HepG2 (cell line): ENCODE data around the gene CYP4F12. TPM values are rescaled to one million over a fixed set of nuclear protein-coding genes. Genes with fewer than 3 reads are reported as not detected.
A peak's percentile ranks its signal among the peaks of the same experiment; 100 is the strongest.

ENCODE experiments used
- ATAC-seq: fragments of 200-7000 bp; cut with Tn5 transposase; 3 replicates; pipeline ENCODE4 v1.9.1; 2020; ENCODE audit warnings: mild to moderate bottlenecking, moderate library complexity
- BruUV-seq: library from RNA; stranded (reverse); fragments of 400-500 nt; replicated peaks from 2 replicates; lab custom pipeline; 2021; lab: Mats Ljungman, UMichigan
- CTCF ChIA-PET: fragments of 300-600 bp; formaldehyde crosslinking; extraction: SDS; loops from one replicate; lab custom pipeline; 2021; ENCODE audit warnings: low total read pairs, inconsistent platforms, low intra/inter-chr PET ratio; lab: Yijun Ruan, JAX
- POLR2A ChIA-PET: fragments of 350-600 bp; sonication (Branson Sonifier 250); formaldehyde crosslinking; loops from one replicate; lab custom pipeline; 2020; ENCODE audit warnings: antibody characterized with exemption, inconsistent platforms; lab: Yijun Ruan, JAX
- DNase-seq: peaks from one replicate; pipeline ENCODE4 v3.0.0-alpha.2; 2015; ENCODE audit warnings: low spot score
- FAIRE-seq: peaks from 3 replicates; lab custom pipeline; 2011; peaks lifted over from hg19 to GRCh38; lab: Jason Lieb, UNC
- H2AFZ ChIP-seq: one replicate; pipeline ENCODE4 v1.6.1; 2011; ENCODE audit warnings: low read length, inconsistent platforms
- H3K27ac ChIP-seq: fragments of 300-600 bp; 3 replicates; pipeline ENCODE4 v1.8.0; 2011; ENCODE audit warnings: mixed run types, mild to moderate bottlenecking, mixed read lengths, low read length, inconsistent platforms; ENCODE audit not compliant: insufficient read depth; ENCODE audit errors: extremely low read length
- H3K27me3 ChIP-seq, 2 experiments: fragments of 200-600 bp in 1 of 2; 2 replicates in 1 of 2; 3 replicates in 1 of 2; pipeline versions ENCODE4 v1.6.0 to v1.8.0; 2011; ENCODE audit warnings: low read length in 2 of 2, mild to moderate bottlenecking in 2 of 2, moderate library complexity in 2 of 2, inconsistent platforms in 1 of 2; ENCODE audit not compliant: insufficient read depth in 2 of 2, control insufficient read depth in 1 of 2
- H3K36me3 ChIP-seq, 2 experiments: fragments of 200-600 bp in 1 of 2; replicated peaks in 1 of 2; 2 replicates in 1 of 2; 3 replicates in 1 of 2; pipeline versions ENCODE4 v1.5.1 to v1.8.0; 2011; ENCODE audit warnings: low read length in 2 of 2, inconsistent platforms in 1 of 2; ENCODE audit not compliant: insufficient read depth in 2 of 2, control insufficient read depth in 1 of 2
- H3K4me1 ChIP-seq: 2 replicates; pipeline ENCODE4 v1.5.1; 2012; ENCODE audit warnings: low read length, inconsistent platforms; ENCODE audit not compliant: insufficient read depth
- H3K4me2 ChIP-seq: 2 replicates; pipeline ENCODE4 v1.6.0; 2011; ENCODE audit warnings: low read depth, low read length, inconsistent platforms
- H3K4me3 ChIP-seq, 3 experiments: fragments of 200-600 bp in 1 of 3; sonication (generic), shearing (Covaris generic) in 1 of 3; replicated peaks in 1 of 3; 2 replicates each; pipeline ENCODE4 v1.5.1; 2011 to 2016; ENCODE audit warnings: low read length in 3 of 3, inconsistent platforms in 2 of 3, low read depth in 2 of 3, mild to moderate bottlenecking in 2 of 3, control low read depth in 1 of 3, mixed read lengths in 1 of 3; ENCODE audit not compliant: insufficient read depth in 1 of 3
- H3K79me2 ChIP-seq: one replicate; pipeline ENCODE4 v1.6.1; 2011; ENCODE audit warnings: low read length, inconsistent platforms; ENCODE audit not compliant: insufficient read depth
- H3K9ac ChIP-seq: 2 replicates; pipeline ENCODE4 v1.6.0; 2011; ENCODE audit warnings: mild to moderate bottlenecking, low read depth, low read length, inconsistent platforms; ENCODE audit not compliant: insufficient read depth
- H3K9me3 ChIP-seq: 2 replicates; pipeline ENCODE4 v1.5.1; 2012; ENCODE audit warnings: mild to moderate bottlenecking, low read length
- H4K20me1 ChIP-seq: 2 replicates; pipeline ENCODE4 v1.6.0; 2011; ENCODE audit warnings: inconsistent platforms, mild to moderate bottlenecking, low read length, moderate library complexity; ENCODE audit not compliant: insufficient read depth
- ADNP ChIP-seq: sonication (generic); formaldehyde crosslinking; IDR thresholded peaks from 2 replicates; pipeline ENCODE4 v1.4.0; 2020; ENCODE audit warnings: missing genetic modification reagents
- CBX5 ChIP-seq: sonication (generic); formaldehyde crosslinking; IDR thresholded peaks from 2 replicates; pipeline ENCODE4 v1.4.0; 2020; ENCODE audit warnings: missing genetic modification reagents, borderline replicate concordance
- GATAD1 ChIP-seq: IDR thresholded peaks from 2 replicates; pipeline ENCODE4 v1.6.1; 2016; ENCODE audit warnings: missing genetic modification reagents, missing compliant biosample characterization
- HES4 ChIP-seq: sonication (generic); formaldehyde crosslinking; IDR thresholded peaks from 2 replicates; pipeline ENCODE4 v1.9.0; 2021; ENCODE audit warnings: mild to moderate bottlenecking, missing genetic modification reagents, borderline replicate concordance
- NCOR1 ChIP-seq: fragments of 200-600 bp; sonication (generic); IDR thresholded peaks from 2 replicates; pipeline ENCODE4 v1.7.0; 2017; ENCODE audit warnings: antibody characterized with exemption, low read length, borderline replicate concordance
- NFYB ChIP-seq: sonication (generic); formaldehyde crosslinking; IDR thresholded peaks from 2 replicates; pipeline ENCODE4 v1.4.0; 2020; ENCODE audit warnings: missing genetic modification reagents
- ZNF441 ChIP-seq: sonication (generic); formaldehyde crosslinking; IDR thresholded peaks from 2 replicates; pipeline ENCODE4 v1.7.0; 2021; ENCODE audit warnings: missing genetic modification reagents, borderline replicate concordance
- ZNF546 ChIP-seq: sonication (generic); formaldehyde crosslinking; conservative IDR thresholded peaks from 2 replicates; pipeline ENCODE4 v1.8.1; 2023; ENCODE audit warnings: mild to moderate bottlenecking, missing genetic modification reagents
- ZNF562 ChIP-seq: sonication (generic); formaldehyde crosslinking; IDR thresholded peaks from 2 replicates; pipeline ENCODE4 v1.8.0; 2022; ENCODE audit warnings: missing genetic modification reagents, borderline replicate concordance
- WGBS: methylation state at CpG from one replicate; pipeline ENCODE4 v1.1.6; 2017; ENCODE audit warnings: low lambda C conversion rate; 5-methylcytosine and 5-hydroxymethylcytosine counted together
- in situ Hi-C: cut with HindIII; loops from 2 replicates; pipeline ENCODE4 v1.10.0; 2017; ENCODE audit warnings: low pct_unique_long_range_greater_than_20kb; ENCODE audit not compliant: extremely low pct_ligation_motif_present
- intact Hi-C: fragments of 100-400 bp; cut with micrococcal nuclease; formaldehyde crosslinking; loops from one replicate; pipeline ENCODE4 v1.10.0; 2022; ENCODE audit not compliant: unreplicated experiment
- polyA plus RNA-seq, 8 experiments: library from polyadenylated mRNA; depleted of rRNA in 3 of 8; stranded (reverse) in 7 of 8; unstranded in 1 of 8; fragments of >200 nt; fragmentation: Illumina TruSeq in 4 of 8; extraction: Trizol in 4 of 8; gene quantifications; 2 replicates each; pipeline versions ENCODE4 v1.2.1 to v1.2.3, GENCODE V29; 2011 to 2016; ENCODE audit warnings: low read depth in 4 of 8, missing spikeins in 1 of 8, mixed read lengths in 1 of 8; ENCODE audit not compliant: insufficient read depth in 1 of 8
- total RNA-seq, 5 experiments: library from RNA; depleted of rRNA; stranded (reverse); fragments of >200 nt; fragmentation: Illumina TruSeq; extraction: Trizol; gene quantifications; 2 replicates each; pipeline ENCODE4 v1.2.3, GENCODE V29; 2016; ENCODE audit warnings: low read depth in 1 of 5
- TF ChIP-seq, protein P1 (sequence below): sonication (generic); formaldehyde crosslinking; IDR thresholded peaks from 2 replicates; pipeline ENCODE4 v1.9.0; 2022; ENCODE audit warnings: missing genetic modification reagents, mild to moderate bottlenecking, borderline replicate concordance
- TF ChIP-seq, protein P2 (sequence below): IDR thresholded peaks from 2 replicates; pipeline ENCODE4 v1.6.1; 2016; ENCODE audit warnings: missing genetic modification reagents, missing compliant biosample characterization
- TF ChIP-seq, protein P3 (sequence below): sonication (generic); formaldehyde crosslinking; IDR thresholded peaks from 2 replicates; pipeline ENCODE4 v1.4.0; 2020; ENCODE audit warnings: missing genetic modification reagents
- TF ChIP-seq, protein P4 (sequence below): fragments of 450-650 bp; IDR thresholded peaks from 2 replicates; pipeline ENCODE4 v1.6.1; 2016
- TF ChIP-seq, protein P5 (sequence below): sonication (generic); formaldehyde crosslinking; IDR thresholded peaks from 2 replicates; pipeline ENCODE4 v1.5.0; 2020; ENCODE audit warnings: missing genetic modification reagents

CYP4F12 gene
- total and polyA plus RNA-seq, 2 of the 13 experiments (the other 11 are each of a cell fraction or from before 2014, with no cell fraction given) = 29.9 to 30.8 TPM

DNA sequence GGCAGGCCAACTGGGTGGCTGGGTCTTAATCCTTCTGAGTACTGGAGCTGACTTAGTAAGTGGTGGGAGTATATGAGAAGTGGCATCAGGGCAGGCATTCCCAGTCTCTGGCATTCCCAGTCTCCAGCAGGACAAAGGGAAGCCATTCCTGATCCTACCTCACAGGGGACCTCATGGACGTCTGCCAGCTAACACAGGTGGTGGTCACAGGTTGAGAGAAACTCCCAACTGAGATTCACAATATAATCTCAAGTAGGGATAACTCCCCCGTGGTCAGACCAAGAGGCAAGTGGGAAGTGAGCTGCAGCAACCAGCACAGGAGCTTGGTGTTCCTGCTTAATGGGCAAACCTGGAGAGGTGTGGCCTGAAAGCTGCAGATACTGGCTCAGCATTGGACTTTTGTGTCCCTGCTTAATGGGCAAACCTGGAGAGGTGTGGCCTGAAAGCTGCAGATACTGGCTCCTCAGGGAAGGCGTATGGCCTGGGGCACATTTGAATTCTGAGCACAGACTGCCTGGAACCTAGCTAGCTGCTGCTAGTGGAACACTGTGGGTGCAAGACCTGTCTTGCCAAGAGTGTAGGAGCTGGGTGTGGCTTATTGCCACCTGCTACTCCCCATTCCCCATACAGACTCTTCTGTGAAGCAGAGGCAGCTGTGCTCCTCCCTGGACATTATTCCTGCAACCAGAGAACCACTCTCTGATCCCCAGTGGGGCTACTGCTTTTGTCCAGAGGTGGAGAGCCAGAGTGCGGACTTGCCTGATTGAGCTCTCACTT, 29.1 kb downstream of the CYP4F12 start:
- Histone ChIP-seq H3K4me1 (peaks cover 28% of the 10 kb centered on the region), H3K79me2 (no peaks in the 10 kb centered on the region), H2AFZ (no peak overlapping the region), H3K27ac (peak overlapping the region; percentile 72), H3K4me2 (peak overlapping the region; percentile 63), H4K20me1 (no peaks in the 10 kb centered on the region; the same call in 1 of the 2 replicates), H3K36me3 (0 out of 5 replicates have a peak, but pooled peaks cover 0 to 3% of the 10 kb centered on the region in 2 experiments), H3K4me3 (peak overlapping the region in 1 of 3 experiments; percentile 43; a peak in 2 of 6 replicates), H3K9me3 (no peaks in the 10 kb centered on the region), H3K9ac (no peak overlapping the region; the same call in 1 of the 2 replicates), H3K27me3 (no peaks in the 10 kb centered on the region)
- in situ Hi-C loops = no loop called here
- peak; percentile 96 for ATAC-seq
- POLR2A ChIA-PET = interaction anchor here (1.8 to 2.6 kb wide), 2 partner anchors 29 to 61 kb away, joined by 8 to 11 read pairs; partner anchors contain the start of genes CYP4F12 and CYP4F3
- peak; percentile 84 for FAIRE-seq
- BruUV-seq = no TSS peak
- 60% methylated on average over 2 of the region's 4 CpGs for WGBS
- DNase-seq = peak; percentile 76
- intact Hi-C loops = loop anchor here (2.0 kb wide), 1 partner anchor 69 kb away; no protein-coding TSS in a partner anchor
- CTCF ChIA-PET = interaction anchor here (2.5 kb wide), 1 partner anchor 72 kb away, joined by 10 read pairs; no protein-coding TSS in a partner anchor
- TF ChIP-seq, protein P1, sequence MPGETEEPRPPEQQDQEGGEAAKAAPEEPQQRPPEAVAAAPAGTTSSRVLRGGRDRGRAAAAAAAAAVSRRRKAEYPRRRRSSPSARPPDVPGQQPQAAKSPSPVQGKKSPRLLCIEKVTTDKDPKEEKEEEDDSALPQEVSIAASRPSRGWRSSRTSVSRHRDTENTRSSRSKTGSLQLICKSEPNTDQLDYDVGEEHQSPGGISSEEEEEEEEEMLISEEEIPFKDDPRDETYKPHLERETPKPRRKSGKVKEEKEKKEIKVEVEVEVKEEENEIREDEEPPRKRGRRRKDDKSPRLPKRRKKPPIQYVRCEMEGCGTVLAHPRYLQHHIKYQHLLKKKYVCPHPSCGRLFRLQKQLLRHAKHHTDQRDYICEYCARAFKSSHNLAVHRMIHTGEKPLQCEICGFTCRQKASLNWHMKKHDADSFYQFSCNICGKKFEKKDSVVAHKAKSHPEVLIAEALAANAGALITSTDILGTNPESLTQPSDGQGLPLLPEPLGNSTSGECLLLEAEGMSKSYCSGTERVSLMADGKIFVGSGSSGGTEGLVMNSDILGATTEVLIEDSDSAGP (CRISPR knock-in tag) = 0 out of 2 replicates have a peak, but pooled peaks have one; percentile 16
- TF ChIP-seq, protein P2, sequence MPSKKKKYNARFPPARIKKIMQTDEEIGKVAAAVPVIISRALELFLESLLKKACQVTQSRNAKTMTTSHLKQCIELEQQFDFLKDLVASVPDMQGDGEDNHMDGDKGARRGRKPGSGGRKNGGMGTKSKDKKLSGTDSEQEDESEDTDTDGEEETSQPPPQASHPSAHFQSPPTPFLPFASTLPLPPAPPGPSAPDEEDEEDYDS (CRISPR knock-in tag) = peak; percentile 48; the same call in 1 of the 2 replicates
- TF ChIP-seq ZNF562 (CRISPR knock-in tag) = no peak
- TF ChIP-seq ADNP (CRISPR knock-in tag) = no peak
- no peak for TF ChIP-seq ZNF441 (CRISPR knock-in tag)
- TF ChIP-seq NCOR1 = peak; percentile 17; the same call in 1 of the 2 replicates
- TF ChIP-seq, protein P3, sequence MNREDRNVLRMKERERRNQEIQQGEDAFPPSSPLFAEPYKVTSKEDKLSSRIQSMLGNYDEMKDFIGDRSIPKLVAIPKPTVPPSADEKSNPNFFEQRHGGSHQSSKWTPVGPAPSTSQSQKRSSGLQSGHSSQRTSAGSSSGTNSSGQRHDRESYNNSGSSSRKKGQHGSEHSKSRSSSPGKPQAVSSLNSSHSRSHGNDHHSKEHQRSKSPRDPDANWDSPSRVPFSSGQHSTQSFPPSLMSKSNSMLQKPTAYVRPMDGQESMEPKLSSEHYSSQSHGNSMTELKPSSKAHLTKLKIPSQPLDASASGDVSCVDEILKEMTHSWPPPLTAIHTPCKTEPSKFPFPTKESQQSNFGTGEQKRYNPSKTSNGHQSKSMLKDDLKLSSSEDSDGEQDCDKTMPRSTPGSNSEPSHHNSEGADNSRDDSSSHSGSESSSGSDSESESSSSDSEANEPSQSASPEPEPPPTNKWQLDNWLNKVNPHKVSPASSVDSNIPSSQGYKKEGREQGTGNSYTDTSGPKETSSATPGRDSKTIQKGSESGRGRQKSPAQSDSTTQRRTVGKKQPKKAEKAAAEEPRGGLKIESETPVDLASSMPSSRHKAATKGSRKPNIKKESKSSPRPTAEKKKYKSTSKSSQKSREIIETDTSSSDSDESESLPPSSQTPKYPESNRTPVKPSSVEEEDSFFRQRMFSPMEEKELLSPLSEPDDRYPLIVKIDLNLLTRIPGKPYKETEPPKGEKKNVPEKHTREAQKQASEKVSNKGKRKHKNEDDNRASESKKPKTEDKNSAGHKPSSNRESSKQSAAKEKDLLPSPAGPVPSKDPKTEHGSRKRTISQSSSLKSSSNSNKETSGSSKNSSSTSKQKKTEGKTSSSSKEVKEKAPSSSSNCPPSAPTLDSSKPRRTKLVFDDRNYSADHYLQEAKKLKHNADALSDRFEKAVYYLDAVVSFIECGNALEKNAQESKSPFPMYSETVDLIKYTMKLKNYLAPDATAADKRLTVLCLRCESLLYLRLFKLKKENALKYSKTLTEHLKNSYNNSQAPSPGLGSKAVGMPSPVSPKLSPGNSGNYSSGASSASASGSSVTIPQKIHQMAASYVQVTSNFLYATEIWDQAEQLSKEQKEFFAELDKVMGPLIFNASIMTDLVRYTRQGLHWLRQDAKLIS (CRISPR knock-in tag) = no peak
- TF ChIP-seq ZNF546 (CRISPR knock-in tag) = 0 out of 2 replicates have a peak, but pooled peaks have one; percentile 40
- TF ChIP-seq, protein P4, sequence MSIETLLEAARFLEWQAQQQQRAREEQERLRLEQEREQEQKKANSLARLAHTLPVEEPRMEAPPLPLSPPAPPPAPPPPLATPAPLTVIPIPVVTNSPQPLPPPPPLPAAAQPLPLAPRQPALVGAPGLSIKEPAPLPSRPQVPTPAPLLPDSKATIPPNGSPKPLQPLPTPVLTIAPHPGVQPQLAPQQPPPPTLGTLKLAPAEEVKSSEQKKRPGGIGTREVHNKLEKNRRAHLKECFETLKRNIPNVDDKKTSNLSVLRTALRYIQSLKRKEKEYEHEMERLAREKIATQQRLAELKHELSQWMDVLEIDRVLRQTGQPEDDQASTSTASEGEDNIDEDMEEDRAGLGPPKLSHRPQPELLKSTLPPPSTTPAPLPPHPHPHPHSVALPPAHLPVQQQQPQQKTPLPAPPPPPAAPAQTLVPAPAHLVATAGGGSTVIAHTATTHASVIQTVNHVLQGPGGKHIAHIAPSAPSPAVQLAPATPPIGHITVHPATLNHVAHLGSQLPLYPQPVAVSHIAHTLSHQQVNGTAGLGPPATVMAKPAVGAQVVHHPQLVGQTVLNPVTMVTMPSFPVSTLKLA = no peak
- TF ChIP-seq GATAD1 = no peak
- 0 out of 2 replicates have a peak, but pooled peaks have one; percentile 19 for TF ChIP-seq NFYB (CRISPR knock-in tag)
- TF ChIP-seq, protein P5, sequence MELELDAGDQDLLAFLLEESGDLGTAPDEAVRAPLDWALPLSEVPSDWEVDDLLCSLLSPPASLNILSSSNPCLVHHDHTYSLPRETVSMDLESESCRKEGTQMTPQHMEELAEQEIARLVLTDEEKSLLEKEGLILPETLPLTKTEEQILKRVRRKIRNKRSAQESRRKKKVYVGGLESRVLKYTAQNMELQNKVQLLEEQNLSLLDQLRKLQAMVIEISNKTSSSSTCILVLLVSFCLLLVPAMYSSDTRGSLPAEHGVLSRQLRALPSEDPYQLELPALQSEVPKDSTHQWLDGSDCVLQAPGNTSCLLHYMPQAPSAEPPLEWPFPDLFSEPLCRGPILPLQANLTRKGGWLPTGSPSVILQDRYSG (CRISPR knock-in tag) = no peak
- no peak for TF ChIP-seq CBX5
- TF ChIP-seq HES4 (CRISPR knock-in tag) = peak; percentile 19; the same call in 1 of the 2 replicates
